Renal pelvis (tissue), 4 donors: ENCODE results near the gene NEU4. TPM values are rescaled to one million over a fixed set of nuclear protein-coding genes. Genes with fewer than 3 reads are reported as not detected.
"Not testable (repeated sequence)": the region's sequence is repeated elsewhere in the genome, so short reads cannot be mapped to it uniquely, and the experiment has no call there.

Experiments
- DNase-seq: peaks from one replicate; pipeline ENCODE4 v3.0.0-alpha.2; 2013
- polyA plus RNA-seq, 3 donors: library from polyadenylated mRNA; unstranded; fragments of 120-200 nt; gene quantifications; one replicate each; pipeline ENCODE4 v1.2.1, GENCODE V29; 2013; ENCODE audit not compliant: insufficient read length in 3 of 3

The NEU4 gene
- polyA plus RNA-seq, 3 donors: 1.9 to 2.5 (median 2.5) TPM

DNA sequence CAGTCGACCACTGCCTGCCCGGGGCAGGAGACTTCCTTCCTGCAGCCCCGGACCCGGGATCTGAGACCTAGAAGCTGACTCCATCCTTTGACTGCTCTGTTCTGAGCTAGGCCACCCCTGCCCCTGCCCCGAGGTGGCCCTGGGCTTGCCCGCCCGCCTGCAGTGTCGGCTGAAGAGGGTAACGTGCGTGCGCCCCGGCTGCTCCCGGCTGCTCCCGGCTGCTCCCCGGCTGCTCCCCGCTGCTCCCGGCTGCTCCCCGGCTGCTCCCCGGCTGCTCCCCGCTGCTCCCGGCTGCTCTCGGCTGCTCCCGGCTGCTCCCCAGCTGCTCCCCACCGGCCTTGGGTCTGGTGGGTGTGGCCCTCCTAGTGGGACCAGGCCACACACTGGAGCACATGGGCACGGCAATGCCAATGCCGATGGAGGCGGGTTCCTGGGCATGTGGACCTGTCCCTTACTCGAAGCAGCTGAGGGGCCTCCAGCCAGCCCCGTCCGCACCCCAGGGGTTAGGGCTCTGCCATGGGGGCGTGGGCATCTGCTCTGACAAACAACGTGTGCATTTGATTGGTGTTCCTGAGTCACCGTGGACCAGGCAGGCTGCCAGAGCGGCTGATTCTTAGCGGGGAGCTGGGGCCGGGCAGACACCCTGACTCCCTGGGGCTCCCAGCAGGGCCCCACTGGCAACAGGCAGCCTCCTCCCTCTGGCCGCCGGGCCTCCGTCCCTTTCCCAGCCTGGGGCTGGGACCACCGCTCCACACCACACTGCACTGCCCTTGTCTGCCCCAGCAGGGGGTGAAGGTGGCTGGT, 34.4 kb upstream of the NEU4 start:
- no peak for DNase-seq

DNA sequence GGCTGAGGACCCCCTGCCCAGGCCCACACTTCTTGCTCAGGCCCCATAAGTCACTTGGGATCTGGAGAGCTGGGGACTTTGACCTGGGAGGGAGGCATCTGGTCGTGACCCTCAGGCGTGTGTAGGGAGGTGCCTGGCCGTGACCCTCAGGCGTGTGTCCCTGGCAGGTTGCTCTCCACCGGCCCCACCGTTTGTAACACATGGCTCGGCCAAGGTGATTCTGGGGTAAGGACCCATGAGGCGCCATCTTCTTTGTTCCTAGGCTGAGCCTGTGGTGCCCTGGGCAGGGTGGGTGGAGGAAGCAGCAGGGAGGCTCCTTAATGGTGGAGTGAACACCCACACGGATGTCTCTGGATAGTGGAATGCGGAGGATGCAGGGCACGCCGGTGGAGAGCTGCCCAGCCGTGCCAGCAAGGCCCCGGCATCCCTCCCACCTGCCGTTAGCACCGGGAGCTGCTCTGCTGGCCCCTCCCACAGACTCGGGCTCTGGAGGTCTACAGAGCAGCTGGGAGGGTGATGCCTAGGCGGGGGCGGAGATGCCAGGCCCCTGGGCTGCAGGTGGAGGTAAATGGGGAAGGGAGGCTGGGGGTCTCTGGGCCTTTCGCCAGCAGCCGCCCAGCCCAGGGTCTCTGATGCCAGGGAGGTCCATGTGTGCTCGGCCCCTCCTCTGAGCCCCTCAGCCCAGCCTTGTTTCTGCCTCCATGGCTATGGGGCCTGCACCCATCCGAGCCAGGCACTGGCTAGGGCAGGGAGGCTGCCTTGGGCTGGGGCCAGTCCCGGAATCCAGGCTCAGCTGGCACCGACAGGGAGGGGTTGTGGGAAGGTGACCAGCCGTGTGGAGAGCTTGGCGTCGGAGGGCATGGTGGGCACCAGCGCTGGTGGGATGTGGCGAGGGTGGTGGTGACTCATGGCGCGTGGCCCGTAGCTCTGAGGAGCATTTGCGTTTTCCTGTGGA, 33.5 kb upstream of the NEU4 start:
- peak; percentile 48 for DNase-seq

DNA sequence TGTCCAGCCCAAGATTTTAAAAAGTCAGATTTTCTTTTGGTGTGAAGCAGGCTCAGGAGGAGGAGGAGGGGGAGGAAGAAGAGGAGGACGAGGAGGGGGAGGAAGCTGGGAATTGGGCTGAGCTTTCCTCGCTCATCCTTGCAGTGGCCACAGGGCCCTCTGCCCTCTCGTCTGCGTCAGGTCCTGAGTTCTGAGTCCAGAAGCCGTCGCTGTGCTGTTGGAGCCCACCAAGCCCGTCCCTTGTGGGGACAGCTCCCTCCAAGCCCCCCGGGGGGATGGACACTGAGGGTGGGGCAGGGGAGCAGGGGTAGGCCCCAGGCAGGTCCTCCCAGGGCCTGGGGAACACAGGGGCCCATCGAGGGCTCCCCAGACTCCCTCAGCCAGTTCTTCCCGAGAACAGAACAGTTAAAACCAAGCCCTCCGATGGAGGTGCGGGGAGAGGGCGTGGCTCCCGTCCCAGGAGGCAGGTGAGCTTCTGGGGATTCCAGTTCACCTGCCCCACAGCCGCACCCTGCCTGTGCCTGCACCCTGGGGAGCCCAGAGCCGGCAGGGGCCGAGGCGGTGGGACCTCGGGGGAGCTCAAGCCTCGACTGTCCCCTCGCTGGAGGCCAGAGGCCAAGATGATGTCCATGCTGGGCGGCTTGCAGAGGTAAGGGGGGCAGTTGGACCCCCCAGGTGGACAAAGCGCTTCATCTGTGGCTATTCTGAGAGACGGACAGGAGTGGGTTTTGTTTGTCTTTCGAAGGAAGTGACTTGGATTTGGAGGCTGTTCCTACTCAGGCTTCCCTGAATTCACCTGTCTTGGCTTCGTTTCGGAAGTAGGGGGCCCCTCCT, 32.4 kb upstream of the NEU4 start, which contains the start of gene GAL3ST2:
TSS of gene GAL3ST2 (plus strand) at position 487 of the 834 bp plus-strand sequence. CDS start at position 621, 134 bp downstream.
- DNase-seq: no peak

DNA sequence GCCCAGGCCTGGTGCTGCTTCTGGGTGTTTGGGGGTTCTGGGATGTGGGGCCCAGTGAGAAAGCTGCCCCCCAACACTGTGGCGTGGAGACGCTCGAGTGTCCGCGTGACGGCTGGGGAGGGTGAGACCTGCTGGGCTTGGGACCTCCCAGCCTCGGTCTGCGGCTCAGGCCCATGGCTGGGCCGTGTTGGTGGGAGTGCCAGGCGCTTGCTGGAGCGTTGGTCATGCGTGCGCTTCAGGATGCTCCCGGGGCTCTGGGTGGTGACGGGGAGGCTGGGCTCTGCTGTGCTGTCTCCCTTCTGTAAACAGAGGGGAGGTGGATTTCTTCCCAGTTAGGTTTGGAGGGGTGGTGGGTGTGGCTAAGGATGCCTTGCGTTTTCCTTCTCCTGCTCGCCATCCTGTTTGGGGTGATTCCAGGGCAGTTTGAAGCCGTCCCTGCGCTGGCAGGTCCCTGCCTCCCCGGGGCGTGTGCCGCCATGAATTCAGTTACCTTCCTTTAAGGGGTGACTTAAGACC, 31.8 kb upstream of the NEU4 start:
- DNase-seq: no peak

DNA sequence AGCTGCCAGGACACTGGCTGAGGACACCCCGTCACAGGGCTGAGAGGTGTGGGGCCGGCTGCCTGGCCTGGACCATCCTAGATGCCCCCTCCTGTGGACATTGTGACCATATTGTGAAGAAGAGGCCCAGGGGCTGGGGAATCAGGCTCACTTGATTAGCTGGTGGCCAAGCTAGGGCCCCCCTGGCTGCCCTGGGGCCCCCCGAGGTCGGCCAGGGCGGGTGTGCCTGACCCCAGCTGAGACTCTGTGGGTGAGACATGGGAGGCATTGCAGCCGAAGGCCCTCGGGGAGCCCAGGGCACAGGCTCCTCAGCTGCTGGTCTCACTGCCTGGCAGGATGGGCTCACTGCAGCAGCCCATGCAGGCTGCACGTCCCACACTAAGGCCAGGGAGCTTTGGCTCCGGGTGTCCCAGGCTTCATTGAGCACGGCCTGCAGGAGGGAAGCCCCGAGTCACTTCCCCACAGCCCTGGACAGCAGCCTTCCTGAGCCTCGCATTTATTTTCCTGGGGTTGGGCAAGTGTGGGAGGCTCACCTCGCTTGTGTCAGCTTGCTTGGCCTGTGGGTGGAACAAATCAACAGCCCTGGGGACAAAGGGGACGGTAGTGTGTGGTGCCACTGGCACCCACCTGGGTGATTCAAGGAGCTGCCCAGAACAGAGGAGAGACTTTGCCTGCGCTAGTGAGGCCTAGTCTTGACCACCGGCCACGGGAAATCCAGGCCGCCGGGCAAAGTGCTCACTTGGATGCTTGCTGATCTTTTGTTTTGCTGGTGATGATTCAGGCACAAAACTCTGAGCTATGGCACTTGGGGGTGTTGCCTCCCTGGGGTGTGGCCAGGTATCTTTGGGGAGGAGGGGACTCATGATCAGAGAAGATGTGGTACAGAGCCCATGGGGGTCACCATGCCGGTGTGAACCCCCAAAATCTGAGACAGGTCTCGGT, 31.0 kb upstream of the NEU4 start:
- no peak for DNase-seq

DNA sequence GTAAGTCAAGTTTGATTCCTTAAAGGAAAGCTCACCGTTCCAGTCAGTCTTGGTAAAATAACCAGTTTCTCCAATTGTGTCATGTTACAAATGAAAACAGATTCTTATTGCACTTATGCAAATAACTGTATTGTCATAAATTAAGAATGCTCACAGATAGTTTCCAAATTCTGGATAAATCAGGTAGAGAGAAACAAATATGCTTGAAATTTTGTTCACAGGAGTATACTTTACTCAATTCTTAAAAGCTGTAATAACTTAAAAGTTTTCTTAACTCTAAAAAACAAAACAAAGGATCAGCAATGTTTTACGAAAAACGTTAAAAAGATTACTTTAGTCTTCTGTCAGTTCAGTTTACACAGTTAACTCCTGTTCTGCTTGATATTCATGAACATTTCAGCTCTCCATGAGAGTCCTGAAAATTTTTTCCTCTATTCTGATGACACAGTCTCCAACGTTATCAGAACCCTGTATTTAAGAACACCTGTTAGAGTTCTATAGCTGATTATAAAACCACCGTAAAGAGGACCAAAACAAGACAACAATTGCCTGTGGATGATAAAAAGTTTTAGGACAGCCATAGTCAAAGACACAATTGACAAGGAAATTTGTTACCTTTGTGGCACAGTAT, 27.9 kb upstream of the NEU4 start:
- DNase-seq: no peak

DNA sequence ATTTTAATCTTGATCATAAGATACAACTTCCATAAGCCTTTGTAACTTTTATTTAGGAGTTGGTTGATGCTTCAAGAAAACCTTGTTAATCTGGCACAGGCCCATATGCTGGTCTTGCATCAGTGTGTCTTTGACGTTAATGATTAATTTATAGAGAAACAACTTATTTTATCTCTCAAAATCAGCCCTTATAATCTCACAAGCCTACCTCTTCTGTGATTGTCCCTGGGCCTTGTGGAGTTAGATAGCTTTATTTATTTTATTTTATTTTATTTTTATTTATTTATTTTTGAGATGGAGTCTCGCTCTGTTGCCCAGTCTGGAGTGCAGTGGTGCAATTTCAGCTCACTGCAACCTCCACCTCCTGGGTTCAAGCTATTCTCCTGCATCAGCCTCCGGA, 26.9 kb upstream of the NEU4 start:
- not testable (repeated sequence) for DNase-seq

DNA sequence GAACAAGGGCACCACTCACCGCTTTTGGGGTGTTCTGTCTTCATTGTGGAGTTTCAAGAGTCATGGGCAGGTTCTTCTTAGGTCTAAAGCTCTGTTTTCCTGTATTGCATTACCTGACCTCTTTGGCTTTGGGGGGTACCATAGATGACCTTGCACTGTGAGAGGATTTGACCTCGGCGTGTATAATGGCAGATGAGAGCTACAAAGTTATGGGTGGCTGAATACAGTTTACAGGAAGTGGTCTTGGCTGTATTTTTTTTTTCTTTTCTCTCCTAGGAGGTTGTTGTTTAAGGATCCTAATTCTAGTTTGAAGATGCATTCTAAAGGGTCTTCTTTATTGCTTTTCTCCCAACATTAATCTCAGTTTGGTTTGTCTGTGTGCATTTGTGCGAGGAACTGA, 20.9 kb upstream of the NEU4 start:
- DNase-seq: no peak

DNA sequence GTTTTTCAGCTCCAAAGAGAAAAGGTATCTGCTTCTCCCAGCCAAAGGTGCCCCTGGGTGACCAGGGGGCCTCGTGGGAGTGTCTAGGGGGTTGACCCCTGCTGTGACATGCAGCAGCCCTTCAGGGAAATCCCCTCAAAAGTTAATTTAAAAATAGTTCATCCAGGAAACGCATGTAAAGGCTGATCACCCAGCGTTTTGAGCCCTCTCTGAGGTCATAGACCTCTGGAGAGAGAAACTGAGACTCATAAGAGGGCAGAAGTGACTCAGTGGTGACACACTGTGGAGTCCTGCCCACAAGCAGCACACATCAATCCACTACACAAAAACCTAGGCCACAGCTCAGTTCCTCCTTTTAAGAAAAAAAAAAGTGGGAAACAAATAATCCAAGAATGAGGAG, 20.4 kb upstream of the NEU4 start:
- no peak for DNase-seq

DNA sequence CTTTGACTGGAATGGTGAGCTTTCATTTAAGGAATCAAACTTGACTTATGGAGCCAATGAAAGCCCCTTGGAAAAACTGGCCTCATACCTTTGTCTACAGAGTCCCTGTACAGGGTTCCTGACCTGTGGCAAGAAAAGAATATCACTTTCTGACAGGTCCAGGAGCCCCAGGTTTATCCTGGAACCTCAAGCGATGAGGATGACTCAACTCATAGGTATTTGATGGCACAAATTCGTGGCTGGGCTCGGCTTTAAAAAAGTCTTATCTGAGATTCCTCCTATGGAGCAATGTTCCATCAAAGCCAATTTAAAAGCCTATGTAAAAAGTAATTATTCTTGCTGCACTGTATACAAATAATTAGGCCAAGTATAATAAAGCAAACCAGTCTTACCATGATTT, 17.6 kb upstream of the NEU4 start:
- DNase-seq: not testable (repeated sequence)

DNA sequence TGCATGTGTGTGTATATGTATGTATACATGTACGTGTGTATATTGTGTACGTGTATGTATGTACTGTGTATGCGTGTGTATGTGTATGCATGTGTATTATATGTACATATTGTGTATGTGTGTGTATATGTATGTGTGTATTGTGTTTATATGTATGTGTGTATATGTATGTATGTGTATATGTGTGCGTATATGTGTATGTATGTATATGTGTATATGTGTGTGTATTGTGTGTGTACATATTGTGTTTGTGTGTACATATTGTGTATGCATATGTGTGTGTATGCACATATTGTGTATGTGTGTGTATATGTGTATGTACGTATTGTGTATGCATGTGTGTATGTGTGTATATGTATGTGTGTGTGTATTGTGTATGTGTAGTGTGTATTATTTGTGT, 15.6 kb upstream of the NEU4 start:
- no peak for DNase-seq

DNA sequence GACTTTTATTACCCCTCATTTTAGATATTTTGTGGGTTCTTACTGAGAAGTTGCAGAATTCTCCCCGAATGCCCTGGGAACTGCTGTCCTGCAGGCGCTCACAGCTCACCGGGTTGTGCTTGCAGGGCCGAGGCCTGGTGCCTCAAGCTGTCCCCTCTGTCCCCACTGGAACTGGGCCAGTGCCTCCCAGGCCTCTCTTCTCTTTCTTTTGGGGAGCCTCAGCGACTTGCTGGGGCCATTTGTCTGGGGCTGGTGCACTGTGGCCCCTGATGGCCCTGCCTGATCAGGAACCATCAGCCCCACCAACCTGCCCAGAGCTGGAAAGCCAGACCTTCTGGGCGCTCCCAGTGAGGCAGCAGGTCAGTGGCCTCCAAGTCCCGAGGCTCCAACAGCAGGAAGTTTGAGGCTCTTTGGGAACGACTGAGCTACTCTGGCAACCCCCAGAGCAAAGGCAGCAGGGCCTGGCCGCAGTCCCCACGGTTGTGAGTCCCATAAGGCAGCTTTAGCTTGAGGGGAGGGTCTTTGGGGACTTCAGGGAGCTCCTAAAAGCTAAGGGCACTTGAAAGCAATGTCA, 14.7 kb upstream of the NEU4 start:
- no peak for DNase-seq

DNA sequence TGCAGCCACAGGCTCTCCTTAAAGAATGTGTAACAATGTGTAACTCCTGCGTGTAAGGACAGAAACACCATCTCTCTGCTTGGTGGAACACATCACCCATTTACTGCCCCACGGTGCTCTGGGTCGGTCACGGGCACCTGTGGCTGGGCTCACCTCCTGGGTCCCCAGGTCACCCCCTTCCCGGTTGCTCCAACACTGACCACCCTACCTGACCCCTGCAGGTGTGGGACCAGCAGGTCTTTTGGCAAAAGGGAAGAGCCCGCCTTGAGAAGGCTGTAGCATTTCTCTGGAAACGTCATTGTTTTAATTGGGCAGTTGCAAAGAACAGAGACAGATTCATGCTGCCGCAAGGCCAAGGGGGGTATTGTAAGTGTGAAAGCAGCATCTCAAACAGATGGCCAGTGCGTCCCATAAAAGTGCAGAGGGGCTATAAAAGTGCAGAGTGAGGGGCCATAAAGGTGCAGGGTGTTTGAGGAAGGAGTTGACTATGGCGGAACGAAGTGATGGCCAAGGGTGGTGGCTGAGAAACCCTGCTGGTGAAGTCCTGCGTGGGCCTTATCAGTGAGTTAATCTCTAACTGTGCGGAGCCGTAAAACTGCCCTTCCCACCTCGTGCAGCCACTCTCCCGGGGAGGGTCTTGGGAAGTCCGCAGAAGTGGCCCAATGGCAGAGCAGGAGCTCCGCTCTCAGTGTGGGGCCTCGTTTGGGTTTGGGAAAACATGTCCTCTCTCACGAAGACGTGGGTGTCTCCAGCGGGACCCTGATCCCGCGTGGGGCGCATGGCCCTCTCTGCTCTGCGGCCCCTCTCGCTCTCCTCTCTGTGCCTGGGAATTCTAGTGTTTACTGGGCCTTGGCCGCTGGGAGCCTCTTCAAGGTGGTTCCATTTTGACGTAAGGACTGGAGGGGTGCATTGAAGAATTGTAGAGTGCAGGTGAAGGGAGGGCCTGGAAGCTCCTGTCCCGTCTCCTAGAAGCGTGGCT, 13.7 kb upstream of the NEU4 start:
- DNase-seq: no peak

DNA sequence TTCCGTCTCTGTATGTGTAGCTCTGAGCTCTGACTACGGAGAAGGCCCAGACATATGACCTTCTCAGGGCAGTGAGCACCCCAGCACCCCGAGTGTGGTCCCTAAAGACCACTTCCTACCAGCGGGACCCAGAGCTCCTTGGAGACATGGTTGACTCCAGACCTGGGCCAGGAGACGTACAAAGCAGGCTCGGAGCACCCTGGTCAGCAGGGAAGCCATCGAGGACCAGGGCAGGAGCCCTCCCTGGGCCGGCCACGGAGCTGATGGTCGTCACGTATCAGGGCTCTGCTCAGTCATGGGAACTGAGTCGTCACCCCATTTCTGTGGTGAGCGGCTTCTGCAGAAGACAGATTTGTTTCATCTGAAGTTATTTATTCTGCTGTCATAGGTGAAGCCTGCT, 12.8 kb upstream of the NEU4 start:
- no peak for DNase-seq

DNA sequence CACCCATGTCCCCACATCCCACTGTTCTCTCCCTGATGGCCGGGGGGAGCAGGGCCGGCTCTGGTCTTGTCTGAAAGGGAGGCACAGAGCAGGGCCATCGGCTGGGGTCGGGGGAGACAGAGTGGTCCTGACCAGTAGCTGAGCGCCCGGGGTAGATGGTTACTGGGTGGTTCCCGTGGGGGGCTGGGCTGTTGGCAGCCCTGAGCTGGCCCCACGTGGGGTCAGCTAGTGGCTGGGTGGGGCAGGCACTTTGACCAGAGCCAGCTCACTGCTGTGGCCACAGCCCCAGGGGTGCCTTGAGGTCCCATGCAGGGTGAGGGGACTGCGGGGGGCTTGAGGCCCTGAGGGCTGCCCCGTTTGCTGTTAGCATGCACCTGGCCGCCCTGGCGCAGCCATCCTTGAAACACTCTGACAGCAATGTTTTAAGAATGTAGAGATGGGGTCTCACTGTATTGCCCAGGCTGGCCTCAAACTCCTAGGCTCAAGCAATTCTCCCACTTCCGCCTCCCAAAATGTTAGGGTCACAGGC, 12.3 kb upstream of the NEU4 start:
- DNase-seq: no peak

DNA sequence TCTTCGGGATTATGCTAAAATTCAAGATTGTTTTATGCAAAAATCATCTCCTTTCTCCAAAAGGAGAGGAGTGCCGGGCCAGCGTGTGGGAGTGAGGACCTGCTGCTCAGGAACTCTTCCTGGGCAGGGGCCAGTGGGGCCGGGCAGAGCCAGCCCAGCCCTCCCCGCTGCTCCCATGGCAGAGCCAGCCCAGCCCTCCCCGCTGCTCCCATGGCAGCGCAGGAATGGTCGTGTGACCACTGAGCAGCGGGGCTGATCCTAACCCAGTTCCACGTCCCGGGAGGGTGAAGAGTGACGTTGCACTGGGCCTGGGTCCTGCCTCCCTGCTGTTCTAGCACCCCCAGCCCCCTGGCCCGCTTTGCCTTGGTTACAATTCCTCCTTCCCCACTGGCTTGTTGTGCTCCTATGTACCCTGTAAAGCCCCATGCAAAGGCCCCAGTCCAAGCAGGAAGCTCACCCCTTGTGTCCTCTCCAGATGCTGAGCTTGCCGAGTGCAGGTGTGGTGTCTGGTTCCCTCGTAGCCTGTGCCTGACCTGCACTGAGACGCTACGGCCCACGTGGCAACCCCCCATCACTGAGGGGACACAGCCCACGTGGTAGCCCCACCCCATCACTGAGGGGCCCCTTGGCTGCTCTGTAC, 11.4 kb upstream of the NEU4 start:
- DNase-seq: no peak

DNA sequence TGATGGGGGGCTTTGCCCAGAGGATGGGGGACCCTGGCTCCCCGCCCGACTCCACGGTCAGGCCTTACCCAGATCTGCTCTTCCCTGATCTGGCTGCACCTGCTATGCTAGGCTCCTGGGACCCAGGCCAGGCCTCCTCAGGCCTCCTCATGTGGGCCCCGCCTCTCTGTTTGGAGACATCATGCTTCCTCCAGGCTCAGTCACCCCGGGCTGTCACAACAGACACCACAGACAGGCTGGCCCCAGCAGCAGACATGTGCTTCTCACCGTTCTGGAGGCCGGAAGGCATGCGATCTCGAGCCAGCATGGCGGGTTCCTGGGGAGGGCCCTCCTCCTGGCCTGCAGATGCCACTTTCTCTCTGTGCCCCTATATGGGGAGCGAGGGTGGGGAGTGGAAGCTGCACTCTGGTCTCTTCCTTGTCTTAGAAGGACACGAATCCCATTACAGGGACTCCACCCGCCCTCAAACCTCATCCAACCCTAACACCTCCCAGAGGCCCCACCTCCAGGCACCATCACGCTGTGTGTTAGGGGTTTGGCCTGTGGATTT, 10.8 kb upstream of the NEU4 start:
- DNase-seq: no peak
